ENCODE results near the gene CHKA. TPM values are rescaled to one million over a fixed set of nuclear protein-coding genes. Genes with fewer than 3 reads are reported as not detected.
A peak's percentile ranks its signal among the peaks of the same experiment; 100 is the strongest.

CHKA gene
- total and polyA plus RNA-seq, 9 of the 15 experiments (the other 6 are each of a cell fraction or from before 2014, with no cell fraction given) = 3.6 to 37.0 (median 30.2) TPM

DNA sequence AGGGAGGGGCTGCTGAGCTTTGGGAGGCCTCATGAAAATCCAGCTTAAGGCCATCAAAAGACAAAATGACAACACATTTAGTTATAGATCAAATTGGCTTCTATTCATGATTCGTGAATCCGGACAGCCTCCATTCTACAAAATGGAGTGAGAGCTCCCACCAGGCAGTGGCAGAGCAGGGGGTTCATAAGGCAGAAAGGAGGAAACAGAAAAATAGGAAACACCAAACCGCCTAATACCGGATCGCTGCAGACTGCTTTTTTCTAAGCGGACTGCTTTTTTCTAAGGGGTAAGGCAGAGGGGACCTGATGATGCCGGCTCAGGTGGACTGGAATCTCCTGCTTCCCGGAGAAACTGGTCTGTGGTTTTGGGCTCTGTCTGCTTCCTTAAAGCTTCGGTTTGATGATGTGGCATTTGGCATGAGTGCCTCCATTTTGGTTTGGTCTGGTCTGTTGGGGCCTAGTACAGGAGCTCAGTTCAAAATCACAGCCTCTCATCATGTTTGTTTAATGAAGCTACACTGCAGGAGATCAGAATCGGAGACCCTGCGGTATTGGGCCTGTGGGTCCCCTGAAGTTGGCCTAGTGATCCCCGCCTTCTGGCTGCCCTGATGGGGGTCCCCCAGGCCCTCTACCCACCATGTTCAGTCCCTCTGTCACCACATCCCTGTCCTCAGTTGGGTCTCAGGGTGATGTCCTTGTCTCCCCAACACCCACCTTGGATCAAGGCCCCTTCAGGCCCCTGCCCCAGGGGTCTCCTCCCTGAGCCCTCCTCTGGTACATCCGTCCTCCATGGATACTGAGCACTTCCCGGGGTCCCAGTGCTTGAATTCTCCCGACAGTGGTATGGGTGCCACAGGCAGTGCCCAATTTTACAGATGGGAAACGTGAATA is 109.9 kb downstream of the CHKA start (continued):
- TF ChIP-seq, protein P1, sequence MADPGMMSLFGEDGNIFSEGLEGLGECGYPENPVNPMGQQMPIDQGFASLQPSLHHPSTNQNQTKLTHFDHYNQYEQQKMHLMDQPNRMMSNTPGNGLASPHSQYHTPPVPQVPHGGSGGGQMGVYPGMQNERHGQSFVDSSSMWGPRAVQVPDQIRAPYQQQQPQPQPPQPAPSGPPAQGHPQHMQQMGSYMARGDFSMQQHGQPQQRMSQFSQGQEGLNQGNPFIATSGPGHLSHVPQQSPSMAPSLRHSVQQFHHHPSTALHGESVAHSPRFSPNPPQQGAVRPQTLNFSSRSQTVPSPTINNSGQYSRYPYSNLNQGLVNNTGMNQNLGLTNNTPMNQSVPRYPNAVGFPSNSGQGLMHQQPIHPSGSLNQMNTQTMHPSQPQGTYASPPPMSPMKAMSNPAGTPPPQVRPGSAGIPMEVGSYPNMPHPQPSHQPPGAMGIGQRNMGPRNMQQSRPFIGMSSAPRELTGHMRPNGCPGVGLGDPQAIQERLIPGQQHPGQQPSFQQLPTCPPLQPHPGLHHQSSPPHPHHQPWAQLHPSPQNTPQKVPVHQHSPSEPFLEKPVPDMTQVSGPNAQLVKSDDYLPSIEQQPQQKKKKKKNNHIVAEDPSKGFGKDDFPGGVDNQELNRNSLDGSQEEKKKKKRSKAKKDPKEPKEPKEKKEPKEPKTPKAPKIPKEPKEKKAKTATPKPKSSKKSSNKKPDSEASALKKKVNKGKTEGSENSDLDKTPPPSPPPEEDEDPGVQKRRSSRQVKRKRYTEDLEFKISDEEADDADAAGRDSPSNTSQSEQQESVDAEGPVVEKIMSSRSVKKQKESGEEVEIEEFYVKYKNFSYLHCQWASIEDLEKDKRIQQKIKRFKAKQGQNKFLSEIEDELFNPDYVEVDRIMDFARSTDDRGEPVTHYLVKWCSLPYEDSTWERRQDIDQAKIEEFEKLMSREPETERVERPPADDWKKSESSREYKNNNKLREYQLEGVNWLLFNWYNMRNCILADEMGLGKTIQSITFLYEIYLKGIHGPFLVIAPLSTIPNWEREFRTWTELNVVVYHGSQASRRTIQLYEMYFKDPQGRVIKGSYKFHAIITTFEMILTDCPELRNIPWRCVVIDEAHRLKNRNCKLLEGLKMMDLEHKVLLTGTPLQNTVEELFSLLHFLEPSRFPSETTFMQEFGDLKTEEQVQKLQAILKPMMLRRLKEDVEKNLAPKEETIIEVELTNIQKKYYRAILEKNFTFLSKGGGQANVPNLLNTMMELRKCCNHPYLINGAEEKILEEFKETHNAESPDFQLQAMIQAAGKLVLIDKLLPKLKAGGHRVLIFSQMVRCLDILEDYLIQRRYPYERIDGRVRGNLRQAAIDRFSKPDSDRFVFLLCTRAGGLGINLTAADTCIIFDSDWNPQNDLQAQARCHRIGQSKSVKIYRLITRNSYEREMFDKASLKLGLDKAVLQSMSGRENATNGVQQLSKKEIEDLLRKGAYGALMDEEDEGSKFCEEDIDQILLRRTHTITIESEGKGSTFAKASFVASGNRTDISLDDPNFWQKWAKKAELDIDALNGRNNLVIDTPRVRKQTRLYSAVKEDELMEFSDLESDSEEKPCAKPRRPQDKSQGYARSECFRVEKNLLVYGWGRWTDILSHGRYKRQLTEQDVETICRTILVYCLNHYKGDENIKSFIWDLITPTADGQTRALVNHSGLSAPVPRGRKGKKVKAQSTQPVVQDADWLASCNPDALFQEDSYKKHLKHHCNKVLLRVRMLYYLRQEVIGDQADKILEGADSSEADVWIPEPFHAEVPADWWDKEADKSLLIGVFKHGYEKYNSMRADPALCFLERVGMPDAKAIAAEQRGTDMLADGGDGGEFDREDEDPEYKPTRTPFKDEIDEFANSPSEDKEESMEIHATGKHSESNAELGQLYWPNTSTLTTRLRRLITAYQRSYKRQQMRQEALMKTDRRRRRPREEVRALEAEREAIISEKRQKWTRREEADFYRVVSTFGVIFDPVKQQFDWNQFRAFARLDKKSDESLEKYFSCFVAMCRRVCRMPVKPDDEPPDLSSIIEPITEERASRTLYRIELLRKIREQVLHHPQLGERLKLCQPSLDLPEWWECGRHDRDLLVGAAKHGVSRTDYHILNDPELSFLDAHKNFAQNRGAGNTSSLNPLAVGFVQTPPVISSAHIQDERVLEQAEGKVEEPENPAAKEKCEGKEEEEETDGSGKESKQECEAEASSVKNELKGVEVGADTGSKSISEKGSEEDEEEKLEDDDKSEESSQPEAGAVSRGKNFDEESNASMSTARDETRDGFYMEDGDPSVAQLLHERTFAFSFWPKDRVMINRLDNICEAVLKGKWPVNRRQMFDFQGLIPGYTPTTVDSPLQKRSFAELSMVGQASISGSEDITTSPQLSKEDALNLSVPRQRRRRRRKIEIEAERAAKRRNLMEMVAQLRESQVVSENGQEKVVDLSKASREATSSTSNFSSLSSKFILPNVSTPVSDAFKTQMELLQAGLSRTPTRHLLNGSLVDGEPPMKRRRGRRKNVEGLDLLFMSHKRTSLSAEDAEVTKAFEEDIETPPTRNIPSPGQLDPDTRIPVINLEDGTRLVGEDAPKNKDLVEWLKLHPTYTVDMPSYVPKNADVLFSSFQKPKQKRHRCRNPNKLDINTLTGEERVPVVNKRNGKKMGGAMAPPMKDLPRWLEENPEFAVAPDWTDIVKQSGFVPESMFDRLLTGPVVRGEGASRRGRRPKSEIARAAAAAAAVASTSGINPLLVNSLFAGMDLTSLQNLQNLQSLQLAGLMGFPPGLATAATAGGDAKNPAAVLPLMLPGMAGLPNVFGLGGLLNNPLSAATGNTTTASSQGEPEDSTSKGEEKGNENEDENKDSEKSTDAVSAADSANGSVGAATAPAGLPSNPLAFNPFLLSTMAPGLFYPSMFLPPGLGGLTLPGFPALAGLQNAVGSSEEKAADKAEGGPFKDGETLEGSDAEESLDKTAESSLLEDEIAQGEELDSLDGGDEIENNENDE (IDR thresholded peaks at IDR 0.05; ENCODE audit: low read depth, low read length) = no peak
- TF ChIP-seq ZNF134 (CRISPR knock-in tag; conservative IDR thresholded peaks at IDR 0.05) (peak; percentile 37; the same call in 1 of the 2 replicates), ETV1 (tag; conservative IDR thresholded peaks at IDR 0.05; ENCODE audit: low read depth) (no peak), ZNF707 (CRISPR knock-in tag; conservative IDR thresholded peaks at IDR 0.05) (no peak), TRIM28 (IDR thresholded peaks at IDR 0.05) (no peak), CSDE1 (IDR thresholded peaks at IDR 0.05) (no peak), KAT8 (IDR thresholded peaks at IDR 0.05; ENCODE audit: low read depth) (no peak)
- TF ChIP-seq, protein P2, sequence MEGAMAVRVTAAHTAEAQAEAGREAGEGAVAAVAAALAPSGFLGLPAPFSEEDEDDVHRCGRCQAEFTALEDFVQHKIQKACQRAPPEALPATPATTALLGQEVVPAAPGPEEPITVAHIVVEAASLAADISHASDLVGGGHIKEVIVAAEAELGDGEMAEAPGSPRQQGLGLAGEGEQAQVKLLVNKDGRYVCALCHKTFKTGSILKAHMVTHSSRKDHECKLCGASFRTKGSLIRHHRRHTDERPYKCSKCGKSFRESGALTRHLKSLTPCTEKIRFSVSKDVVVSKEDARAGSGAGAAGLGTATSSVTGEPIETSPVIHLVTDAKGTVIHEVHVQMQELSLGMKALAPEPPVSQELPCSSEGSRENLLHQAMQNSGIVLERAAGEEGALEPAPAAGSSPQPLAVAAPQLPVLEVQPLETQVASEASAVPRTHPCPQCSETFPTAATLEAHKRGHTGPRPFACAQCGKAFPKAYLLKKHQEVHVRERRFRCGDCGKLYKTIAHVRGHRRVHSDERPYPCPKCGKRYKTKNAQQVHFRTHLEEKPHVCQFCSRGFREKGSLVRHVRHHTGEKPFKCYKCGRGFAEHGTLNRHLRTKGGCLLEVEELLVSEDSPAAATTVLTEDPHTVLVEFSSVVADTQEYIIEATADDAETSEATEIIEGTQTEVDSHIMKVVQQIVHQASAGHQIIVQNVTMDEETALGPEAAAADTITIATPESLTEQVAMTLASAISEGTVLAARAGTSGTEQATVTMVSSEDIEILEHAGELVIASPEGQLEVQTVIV (CRISPR knock-in tag; IDR thresholded peaks at IDR 0.05; ENCODE audit: borderline replicate concordance) = no peak
- TF ChIP-seq, protein P3, sequence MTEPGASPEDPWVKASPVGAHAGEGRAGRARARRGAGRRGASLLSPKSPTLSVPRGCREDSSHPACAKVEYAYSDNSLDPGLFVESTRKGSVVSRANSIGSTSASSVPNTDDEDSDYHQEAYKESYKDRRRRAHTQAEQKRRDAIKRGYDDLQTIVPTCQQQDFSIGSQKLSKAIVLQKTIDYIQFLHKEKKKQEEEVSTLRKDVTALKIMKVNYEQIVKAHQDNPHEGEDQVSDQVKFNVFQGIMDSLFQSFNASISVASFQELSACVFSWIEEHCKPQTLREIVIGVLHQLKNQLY (CRISPR knock-in tag; conservative IDR thresholded peaks at IDR 0.05) = no peak
